ENCODE data around the gene AOPEP. TPM values are rescaled to one million over a fixed set of nuclear protein-coding genes. Genes with fewer than 3 reads are reported as not detected.

The AOPEP gene
- total RNA-seq, 6 experiments from 2014 or later, result 36.6 to 110 (median 63.3) TPM

- Histone ChIP-seq H3K27me3 (no peaks in the 10 kb centered on the region), H3K4me3 (no peak overlapping the region), H3K9me3 (no peaks in the 10 kb centered on the region), H3K4me1 (peaks cover 0 to 12% (median 0%) of the 10 kb centered on the region in 4 donors), H3K36me3 (no peaks in the 10 kb centered on the region), H3K27ac (no peak overlapping the region)
- ATAC-seq (no peak), DNase-seq (no peak)
- 100% methylated on average over 1 of the region's 5 CpGs for WGBS (ENCODE audit: insufficient coverage, low coverage, low lambda C conversion rate, missing lambda C conversion rate)
- TF ChIP-seq POLR2A (IDR thresholded peaks at IDR 0.05) (no peak), CTCF (IDR thresholded peaks at IDR 0.05) (no peak)
- intact Hi-C loops (cut with DNase I), result no loop called here
These were observed 125.4 kb downstream of the AOPEP start for GRCh38 chr9:94851892-94852291.

- Histone ChIP-seq H3K4me1 (peaks cover 0 to 12% (median 0%) of the 10 kb centered on the region in 4 donors), H3K27ac (no peak overlapping the region), H3K27me3 (no peaks in the 10 kb centered on the region), H3K4me3 (no peak overlapping the region), H3K9me3 (no peaks in the 10 kb centered on the region), H3K36me3 (no peaks in the 10 kb centered on the region)
- TF ChIP-seq POLR2A (IDR thresholded peaks at IDR 0.05), result no peak
- no peak for TF ChIP-seq CTCF (IDR thresholded peaks at IDR 0.05)
- no peak for ATAC-seq
- intact Hi-C loops (cut with DNase I), result no loop called here
- no peak for DNase-seq
- WGBS (ENCODE audit: insufficient coverage, low coverage, low lambda C conversion rate, missing lambda C conversion rate), result 92% methylated on average over 4 of the region's 4 CpGs
These were observed 125.9 kb downstream of the AOPEP start for GRCh38 chr9:94852373-94852772.

DNA sequence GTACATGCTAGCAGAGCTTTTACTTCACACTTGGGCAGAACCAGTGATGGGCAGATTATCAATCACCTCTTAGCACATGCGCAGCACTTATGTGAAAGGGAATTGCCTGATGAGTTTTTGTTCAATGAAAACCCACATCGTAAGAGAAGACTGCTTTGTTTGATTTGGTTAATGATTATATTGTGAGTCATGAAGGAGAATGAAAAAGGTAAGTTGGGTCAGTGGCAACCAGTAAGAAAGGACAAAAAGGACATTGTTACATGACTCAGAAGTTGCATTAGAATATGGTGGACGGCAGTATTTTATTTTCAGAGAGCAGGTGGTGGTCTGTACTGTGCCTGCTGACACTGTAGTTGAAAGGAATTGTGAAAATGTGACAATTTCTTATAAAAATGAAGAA, 127.4 kb downstream of the AOPEP start:
- Histone ChIP-seq H3K36me3 (no peaks in the 10 kb centered on the region), H3K4me3 (no peak overlapping the region), H3K27ac (peak overlapping the region; percentile 18 to 58 (median 27)), H3K27me3 (no peaks in the 10 kb centered on the region), H3K9me3 (no peaks in the 10 kb centered on the region), H3K4me1 (peaks cover 0 to 12% (median 0%) of the 10 kb centered on the region in 4 donors)
- peak; percentile 63 to 91 (median 87) for ATAC-seq
- WGBS (ENCODE audit: insufficient coverage, low coverage, low lambda C conversion rate, missing lambda C conversion rate), result 44% methylated on average over 3 of the region's 3 CpGs
- intact Hi-C loops (cut with DNase I), result no loop called here
- no peak for DNase-seq
- TF ChIP-seq CTCF (IDR thresholded peaks at IDR 0.05), result no peak
- TF ChIP-seq POLR2A (IDR thresholded peaks at IDR 0.05), result peak; percentile 37

DNA sequence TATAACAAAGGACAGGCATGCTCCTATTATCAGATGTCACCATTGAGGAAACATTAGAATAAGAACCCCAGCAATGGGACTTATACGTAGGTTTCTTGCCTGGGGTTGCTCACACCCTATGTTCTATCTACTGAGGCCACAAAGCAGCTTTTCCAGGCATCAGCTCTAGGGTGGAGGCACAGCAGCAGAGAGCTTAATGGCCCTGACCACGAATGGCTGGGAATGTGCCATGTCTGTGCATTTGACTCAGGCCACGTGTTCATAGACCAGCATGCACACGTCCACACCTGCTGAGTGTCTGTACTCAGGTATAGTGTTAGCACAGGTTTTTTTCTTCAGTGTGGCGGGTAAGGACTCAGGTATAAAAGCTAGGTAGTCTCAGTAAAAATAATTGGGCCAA, 129.4 kb downstream of the AOPEP start:
- Histone ChIP-seq H3K27me3 (no peaks in the 10 kb centered on the region), H3K4me3 (no peak overlapping the region), H3K27ac (no peak overlapping the region), H3K9me3 (no peaks in the 10 kb centered on the region), H3K36me3 (no peaks in the 10 kb centered on the region), H3K4me1 (peaks cover 0 to 16% (median under 1%) of the 10 kb centered on the region in 4 donors)
- ATAC-seq (no peak), DNase-seq (no peak)
- intact Hi-C loops (cut with DNase I), result no loop called here
- TF ChIP-seq CTCF (IDR thresholded peaks at IDR 0.05), result no peak
- TF ChIP-seq POLR2A (IDR thresholded peaks at IDR 0.05), result no peak
- WGBS (ENCODE audit: insufficient coverage, low coverage, low lambda C conversion rate, missing lambda C conversion rate), result 100% methylated on average over 4 of the region's 5 CpGs

DNA sequence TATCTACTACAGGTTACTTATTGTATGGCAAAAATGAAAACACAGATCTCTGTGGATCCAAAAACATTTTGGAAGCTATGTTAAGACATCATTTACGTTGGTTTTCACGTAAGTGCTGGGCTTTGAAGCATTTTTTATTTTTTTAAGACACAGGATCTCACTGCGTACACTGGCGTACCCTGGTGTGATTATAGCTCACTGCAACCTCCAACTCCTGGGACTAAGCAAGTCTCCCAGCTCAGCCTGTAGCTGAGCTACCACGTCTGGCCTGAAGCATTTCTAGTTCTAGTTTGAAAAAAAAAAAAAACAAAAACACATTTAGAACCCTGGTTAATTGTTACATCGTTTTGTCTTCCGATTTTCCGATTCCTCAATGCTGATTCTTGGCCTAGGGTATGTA, 131.3 kb downstream of the AOPEP start:
- WGBS (ENCODE audit: insufficient coverage, low coverage, low lambda C conversion rate, missing lambda C conversion rate), result 98% methylated on average over 8 of the region's 8 CpGs
- DNase-seq (no peak), ATAC-seq (no peak)
- no peaks in the 10 kb centered on the region for H3K36me3 ChIP-seq
- TF ChIP-seq CTCF (IDR thresholded peaks at IDR 0.05) (no peak), POLR2A (IDR thresholded peaks at IDR 0.05) (no peak)
- H3K27ac ChIP-seq, result no peak overlapping the region
- peaks cover 0 to 34% (median 10%) of the 10 kb centered on the region in 4 donors for H3K4me1 ChIP-seq
- H3K27me3 ChIP-seq, result no peaks in the 10 kb centered on the region
- intact Hi-C loops (cut with DNase I), result no loop called here
- no peak overlapping the region for H3K4me3 ChIP-seq
- no peaks in the 10 kb centered on the region for H3K9me3 ChIP-seq
